NCI-H2107 treated with DMSO at 0.1 percent for 48 hours (cell line): Measurements from ENCODE around the gene RBM12.

ENCODE experiments used
- DNase-seq: peaks from one replicate; lab custom pipeline; 2025; ENCODE audit not compliant: unreplicated experiment; lab: John Stamatoyannopoulos, UW

RBM12 gene

GRCh38 chr20:35626386-35627001, 38.2 kb downstream of the RBM12 start:
- no peak for DNase-seq

DNA sequence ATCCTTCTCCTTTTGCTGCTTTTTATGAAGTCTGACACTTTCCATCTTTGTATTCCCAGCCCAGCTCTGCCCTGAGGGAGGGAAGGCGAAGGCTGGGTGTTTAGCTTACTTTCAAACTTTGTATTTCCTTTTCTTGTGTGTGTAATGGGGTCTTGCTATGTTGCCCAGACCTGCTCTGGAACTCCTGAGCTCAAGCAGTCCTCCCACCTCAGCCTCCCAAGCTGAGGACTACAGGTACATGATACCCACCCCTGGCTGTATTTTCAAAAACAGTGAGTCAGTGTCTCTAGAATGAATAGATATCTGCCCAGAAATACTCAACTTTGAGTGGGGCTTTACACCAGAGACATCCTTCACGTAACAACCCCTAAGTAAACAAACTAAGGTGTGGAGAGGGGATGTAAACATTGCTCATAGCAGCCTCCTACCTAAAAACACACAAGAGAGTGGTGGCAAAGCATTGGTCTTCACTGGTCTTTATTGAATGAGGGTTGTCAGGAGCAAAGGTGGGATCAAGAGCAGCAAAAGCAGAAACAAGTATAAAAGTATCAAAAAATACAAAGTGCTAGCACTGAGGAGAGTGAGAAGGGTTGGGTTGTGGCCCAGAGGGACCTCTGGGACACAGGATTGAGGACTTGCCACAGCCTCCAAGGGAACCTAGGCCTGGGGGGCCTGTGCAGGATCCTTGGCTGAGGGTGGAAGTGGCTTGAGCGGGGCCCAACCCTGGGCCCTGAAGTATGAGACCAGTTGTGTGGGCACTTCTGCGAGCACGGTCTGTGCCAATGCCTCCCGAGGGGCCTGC, 38.9 kb downstream of the RBM12 start:
- no peak for DNase-seq

- DNase-seq: no peak
These were observed 43.1 kb downstream of the RBM12 start for GRCh38 chr20:35621560-35621946.

DNA sequence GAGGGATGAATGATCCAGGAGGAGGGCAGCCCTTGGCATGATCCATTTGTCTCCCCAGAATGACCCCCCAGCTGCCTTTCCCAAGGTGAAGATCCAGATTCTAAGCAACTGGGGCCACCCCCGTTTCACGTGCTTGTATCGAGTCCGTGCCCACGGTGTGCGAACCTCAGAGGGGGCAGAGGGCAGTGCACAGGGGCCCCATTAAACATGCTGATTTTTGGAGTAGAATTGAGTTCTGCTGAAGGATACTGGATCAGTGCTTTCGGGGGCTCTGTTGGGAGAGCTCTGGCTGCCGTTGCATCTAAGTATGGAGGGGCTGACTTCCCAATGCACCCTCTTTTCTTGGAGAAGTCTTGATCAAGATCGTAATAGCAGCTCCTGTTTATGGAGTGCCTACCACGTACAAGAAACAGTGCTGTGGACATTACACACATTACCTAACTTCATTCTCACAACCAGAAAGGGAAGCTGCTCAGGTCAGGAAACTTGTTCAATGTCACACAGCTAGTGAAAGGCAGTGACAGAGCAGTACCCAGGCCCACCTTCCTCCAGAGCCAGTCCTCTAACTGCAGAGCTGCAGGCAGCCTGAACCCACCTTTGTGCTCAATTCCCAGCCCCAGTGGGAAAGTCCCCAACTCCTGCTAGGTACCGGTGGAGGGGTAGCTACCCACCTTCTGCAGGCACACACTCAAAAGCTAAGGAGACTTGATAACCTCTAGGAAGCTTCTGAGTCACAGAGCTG, 43.7 kb downstream of the RBM12 start:
- DNase-seq: no peak

- DNase-seq: peak; percentile 18
These were observed 45.3 kb downstream of the RBM12 start for GRCh38 chr20:35619196-35620095.

DNA sequence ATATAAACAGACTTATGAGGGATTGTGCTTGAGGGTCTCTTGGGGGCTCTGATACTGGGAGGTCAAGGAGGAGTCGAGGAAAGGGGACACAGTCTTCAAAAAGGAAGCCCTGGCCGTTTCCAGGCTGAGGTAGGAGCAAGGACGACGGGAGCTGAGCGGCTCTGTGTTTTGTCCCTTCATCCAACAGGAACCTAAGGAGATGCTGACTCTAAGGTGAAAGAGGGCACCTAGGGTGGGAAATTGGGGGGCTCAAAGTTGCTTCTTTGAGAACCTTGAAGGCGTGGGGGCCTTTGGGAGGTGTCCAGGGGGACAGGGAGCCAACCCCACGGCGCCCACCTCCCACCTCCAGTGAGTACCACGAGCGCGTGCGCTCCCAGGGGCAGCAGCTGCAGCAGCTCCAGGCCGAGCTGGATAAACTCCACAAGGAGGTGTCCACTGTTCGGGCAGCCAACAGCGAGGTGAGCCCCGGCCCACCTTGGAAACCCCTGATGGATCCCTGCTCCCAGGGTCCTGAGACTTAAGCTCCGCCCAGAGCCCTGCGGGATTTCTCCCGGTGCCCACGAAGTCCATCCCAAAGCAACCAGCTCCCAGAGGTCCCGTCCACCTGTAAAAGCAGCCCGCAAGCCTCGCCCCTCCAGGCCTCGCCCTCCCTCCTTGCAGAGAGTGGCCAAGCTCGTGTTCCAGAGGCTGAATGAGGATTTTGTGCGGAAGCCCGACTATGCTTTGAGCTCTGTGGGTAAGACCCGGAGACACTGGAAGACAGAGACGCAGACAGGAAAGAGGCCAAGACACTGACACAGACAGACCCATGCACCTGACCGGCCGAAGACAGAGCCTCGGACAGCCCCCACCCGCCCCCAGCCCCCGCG, 46.2 kb downstream of the RBM12 start:
- DNase-seq: no peak

- peak; percentile 35 for DNase-seq
These were observed 47.1 kb downstream of the RBM12 start for GRCh38 chr20:35617397-35618262.

DNA sequence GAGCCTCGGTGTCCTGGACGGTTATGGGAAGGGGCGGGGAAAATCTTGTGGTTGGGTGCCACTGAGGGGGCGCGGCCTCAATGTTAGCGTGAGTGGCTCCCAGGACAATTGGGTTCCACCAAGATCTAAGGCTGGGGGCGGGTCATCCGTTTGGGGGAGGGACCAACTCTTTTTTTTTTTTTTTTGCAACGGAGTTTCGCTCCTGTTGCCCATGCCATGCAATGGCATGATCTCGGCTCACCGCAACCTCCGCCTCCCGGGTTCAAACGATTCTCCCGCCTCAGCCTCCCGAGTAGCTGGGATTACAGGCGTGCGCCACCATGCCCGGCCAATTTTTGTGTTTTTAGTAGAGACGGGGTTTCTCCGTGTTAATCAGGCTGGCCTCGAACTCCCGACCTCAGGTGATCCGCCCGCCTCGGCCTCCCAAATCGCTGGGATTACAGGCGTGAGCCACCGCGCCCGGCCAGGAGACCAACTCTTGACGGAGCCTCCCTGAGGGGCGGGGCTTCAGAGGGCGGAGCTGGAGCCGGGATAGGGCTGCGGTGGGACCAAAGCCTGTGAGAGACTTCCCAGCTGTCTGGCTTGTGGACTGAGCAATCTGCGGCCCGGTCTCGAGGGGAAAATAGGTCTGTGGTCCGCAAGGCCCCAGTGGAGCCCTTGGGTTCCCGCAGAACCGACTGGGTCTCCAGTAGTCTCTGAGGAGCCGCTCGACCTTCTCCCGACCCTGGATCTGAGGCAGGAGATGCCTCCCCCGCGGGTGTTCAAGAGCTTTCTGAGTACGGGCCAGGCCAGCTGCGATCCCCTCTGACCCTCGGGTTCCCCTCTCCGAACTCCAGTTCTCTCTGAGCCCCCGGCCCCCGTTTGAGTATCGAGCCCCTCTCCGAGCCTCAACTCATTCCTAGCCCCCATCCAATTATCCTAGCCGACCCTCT, 48.0 kb downstream of the RBM12 start:
- peak; percentile 3 for DNase-seq

DNA sequence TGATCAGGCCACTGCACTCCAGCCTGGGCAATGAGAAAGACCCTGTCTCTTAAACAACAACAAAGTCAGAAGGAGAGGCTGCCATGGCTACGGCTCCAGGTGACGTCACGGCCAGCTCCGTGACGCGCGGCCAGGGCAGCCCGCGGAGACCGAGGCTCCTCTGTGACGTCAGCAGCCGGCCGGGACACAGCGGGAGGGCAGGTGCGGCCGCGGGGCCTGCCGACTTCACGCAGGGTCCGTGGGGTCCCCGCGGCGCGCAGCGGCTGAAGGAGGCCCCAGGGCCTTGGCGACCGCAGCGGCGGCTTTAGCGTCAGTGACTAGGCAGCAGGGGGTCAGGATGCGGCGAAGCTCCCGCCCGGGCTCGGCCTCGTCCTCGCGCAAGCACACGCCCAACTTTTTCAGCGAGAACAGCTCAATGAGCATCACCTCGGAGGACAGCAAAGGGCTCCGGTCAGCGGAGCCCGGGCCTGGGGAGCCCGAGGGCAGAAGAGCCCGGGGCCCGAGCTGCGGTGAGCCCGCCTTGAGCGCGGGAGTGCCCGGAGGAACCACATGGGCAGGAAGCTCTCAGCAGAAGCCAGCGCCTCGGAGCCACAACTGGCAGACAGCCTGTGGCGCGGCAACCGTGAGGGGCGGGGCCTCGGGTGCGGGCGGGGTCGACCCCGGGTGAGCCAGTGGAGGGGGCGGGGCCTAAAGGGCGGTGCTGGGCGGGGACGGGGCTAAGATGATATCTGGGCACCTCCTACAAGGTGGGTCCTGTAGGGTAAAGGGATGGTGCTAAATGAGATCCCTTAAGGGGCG, 48.8 kb downstream of the RBM12 start, which contains the start of gene SPAG4:
Gene SPAG4, plus strand, starts transcription at position 163 of the 798 bp plus-strand sequence. Its CDS starts 175 bp downstream, at position 338.
- peak; percentile 91 for DNase-seq

- no peak for DNase-seq
These were observed 53.2 kb downstream of the RBM12 start for GRCh38 chr20:35611482-35611881.

- no peak for DNase-seq
These were observed 53.8 kb downstream of the RBM12 start for GRCh38 chr20:35610833-35611427.

DNA sequence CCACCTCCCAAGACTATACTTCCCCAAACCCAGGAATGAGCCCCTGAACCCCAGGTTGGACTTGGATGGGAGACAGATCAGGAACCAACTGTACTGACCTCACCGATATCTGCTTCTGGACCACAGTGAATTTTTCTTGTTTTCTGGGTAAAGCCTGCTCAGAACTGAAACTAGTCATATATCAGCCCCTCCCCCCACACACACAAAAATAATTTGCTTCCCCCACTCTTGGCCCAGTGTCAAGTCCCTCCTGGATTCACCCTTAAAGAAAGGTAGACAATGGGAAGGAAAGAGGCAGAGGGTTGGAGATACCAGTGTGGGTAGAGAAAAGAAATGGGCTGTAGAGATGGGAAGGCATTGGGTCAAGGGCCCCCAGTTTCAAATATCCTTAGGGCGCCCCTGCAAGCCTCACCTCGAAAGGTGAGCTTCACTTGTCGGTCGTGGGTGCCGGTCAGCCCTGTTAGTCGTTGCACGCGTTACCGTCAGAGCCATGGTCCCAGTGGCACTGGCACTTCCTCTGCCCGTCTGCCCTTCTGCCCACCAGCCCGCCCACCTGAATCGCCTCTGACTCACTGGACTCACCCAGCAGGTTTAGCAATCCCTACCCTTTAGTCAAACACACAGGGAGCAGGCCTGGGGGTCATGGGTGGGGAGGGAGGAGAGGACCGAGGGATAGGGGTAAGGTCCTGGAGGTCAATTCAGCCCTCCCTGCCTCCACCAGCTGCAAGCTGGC, 57.5 kb downstream of the RBM12 start:
- DNase-seq: no peak

DNA sequence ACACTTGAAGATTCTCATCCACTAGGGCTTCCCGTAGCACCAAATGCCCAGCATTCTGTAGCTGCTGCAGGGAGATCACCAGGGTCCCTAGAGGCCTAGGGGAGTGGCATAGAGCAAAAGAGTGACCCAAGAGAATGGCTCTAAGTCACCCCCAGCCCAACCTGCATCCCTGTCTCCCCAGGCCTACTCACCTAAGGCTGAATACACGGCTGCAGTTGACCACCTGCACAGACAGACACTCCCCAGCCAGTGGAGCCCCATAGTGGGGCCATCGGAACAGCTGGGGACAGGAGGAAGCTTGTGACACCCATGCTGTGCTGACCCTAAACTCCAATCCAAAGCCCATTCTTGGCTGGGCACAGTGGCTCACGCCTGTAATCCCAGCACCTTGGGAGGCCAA, 58.6 kb downstream of the RBM12 start:
- DNase-seq: no peak

DNA sequence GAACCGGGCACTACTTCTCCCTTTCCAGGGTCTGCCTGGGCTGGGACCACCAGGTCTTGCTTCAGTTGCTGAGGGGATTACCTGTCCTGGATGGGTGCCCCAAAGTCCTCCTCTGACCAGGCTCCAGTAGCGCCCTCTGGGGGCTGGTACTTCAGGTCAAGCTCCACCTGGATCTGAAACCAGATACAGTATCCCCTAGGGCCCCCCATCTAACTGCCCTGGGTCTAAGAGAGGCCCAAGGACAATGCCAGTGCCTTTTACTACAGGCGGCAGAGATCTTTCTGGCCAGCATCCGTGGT, 60.3 kb downstream of the RBM12 start:
- no peak for DNase-seq

DNA sequence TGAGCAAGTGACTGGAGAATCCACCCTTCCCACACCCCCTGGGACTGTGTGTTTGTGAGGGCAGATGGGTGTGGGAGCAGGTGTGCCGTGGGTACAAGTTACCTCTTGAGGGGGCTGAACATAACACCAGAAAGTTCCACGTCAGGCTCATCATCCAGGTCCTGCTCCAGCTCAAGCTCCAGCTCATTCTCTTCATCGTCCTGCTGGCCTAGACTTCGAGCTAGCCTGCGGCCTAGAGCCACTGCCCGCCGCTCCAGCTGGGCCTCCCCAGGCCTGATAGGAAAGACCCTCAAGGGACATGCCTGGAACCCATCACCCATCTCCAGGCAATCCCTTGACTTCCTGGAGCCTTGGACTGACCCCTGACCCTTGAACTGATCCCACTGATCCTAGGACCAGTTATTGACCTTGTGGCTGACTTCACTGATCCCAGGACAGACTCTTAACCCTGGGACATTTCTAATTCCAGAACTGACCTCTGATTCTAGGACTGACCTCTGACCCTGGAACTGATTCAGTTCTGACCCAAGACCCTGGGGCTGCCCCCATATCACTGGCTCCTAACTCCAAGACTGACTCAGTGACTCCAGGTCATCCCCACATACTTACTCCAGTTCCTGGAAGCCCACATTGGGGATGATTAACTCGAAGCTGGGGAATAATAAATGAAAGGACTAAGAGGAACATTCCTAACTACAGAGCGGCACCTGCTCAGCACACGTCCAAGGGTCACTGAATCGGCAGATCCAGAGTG, 60.8 kb downstream of the RBM12 start:
- DNase-seq: no peak
